GM06990 (cell line): ENCODE results near the gene CRACDL.

Experiments used
- DNase-seq: peaks from one replicate; pipeline ENCODE4 v3.0.0-alpha.2; 2011; ENCODE audit not compliant: insufficient read length; ENCODE audit errors: extremely low read depth
- H3K27me3 ChIP-seq: replicated peaks from 2 replicates; pipeline ENCODE4 v1.6.0; 2011; ENCODE audit warnings: low read length; ENCODE audit not compliant: control insufficient read depth, insufficient read depth
- H3K36me3 ChIP-seq: 2 replicates; pipeline ENCODE4 v1.5.1; 2011; ENCODE audit warnings: low read length; ENCODE audit not compliant: control insufficient read depth, insufficient read depth
- H3K4me3 ChIP-seq: replicated peaks from 2 replicates; pipeline ENCODE4 v1.5.1; 2011; ENCODE audit warnings: low read depth, mild to moderate bottlenecking, control low read depth, low read length
- TF ChIP-seq, protein P1 (sequence below): IDR thresholded peaks from 2 replicates; pipeline ENCODE4 v1.5.1; 2011; ENCODE audit warnings: low read length, control low read depth, mild to moderate bottlenecking, inconsistent platforms; ENCODE audit not compliant: insufficient read depth, poor library complexity, severe bottlenecking

Gene CRACDL

DNA sequence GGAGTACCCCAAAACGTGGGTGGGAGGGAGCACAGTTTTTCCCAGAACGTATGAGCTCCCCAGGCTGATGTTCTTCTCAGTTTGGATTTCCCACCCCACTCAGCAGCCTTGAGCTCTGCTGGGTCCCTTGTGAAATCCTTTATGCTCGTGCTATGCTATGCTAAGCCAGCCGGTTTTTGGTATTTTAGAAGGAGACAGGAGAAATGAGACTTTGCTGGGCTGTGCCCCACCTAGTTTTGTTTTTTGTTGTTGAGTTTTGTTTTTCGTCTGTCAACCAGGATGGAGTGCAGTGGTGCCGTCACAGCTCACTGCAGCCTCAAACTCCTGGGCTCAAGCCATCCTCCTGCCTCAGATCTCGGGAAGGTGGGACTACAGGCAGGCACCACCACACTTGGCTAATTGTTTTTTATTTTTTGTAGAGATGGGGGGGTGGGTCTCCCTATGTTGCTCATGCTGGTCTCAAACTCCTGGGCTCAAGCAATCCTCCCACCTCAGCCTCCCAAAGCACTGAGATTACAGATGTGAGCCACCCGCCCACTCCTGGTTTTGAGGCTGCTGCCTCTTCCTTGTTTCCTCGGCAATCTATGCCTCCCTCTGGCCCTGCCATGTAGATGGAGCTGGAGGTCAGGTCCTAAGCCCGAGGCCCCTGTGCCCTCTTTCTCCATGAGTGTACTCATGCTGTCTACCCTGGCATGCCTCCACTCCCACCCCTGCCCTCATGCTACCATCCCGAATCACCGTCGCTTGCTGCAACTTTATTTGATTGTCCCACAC, 187.5 kb downstream of the CRACDL start:
- DNase-seq: no peak
- Histone ChIP-seq H3K4me3 (peak overlapping the region; percentile 18), H3K36me3 (no peaks in the 10 kb centered on the region), H3K27me3 (no peaks in the 10 kb centered on the region)
- TF ChIP-seq, protein P1, sequence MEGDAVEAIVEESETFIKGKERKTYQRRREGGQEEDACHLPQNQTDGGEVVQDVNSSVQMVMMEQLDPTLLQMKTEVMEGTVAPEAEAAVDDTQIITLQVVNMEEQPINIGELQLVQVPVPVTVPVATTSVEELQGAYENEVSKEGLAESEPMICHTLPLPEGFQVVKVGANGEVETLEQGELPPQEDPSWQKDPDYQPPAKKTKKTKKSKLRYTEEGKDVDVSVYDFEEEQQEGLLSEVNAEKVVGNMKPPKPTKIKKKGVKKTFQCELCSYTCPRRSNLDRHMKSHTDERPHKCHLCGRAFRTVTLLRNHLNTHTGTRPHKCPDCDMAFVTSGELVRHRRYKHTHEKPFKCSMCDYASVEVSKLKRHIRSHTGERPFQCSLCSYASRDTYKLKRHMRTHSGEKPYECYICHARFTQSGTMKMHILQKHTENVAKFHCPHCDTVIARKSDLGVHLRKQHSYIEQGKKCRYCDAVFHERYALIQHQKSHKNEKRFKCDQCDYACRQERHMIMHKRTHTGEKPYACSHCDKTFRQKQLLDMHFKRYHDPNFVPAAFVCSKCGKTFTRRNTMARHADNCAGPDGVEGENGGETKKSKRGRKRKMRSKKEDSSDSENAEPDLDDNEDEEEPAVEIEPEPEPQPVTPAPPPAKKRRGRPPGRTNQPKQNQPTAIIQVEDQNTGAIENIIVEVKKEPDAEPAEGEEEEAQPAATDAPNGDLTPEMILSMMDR: no peak

DNA sequence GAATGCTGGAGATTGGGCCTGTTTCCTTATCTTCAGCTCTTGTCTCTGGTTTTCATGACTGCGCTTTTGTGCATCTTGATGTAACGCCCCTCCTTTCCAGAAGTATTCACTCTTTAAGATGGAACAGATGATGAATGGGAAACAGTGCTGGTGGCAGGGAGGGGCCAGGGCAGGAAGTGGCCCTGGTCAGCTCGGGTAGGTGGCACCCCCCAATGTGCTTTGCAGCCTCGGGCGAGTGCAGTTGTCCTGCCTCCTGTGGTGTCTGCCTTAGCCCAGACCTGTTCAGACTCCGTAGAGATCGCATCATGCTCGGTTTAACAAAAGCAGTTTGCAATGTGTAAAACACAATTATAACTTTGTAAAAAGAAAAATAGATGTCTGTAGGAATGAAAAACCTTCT, 188.1 kb downstream of the CRACDL start:
- Histone ChIP-seq H3K4me3 (no peak overlapping the region; the same call in 1 of the 2 replicates), H3K36me3 (no peaks in the 10 kb centered on the region), H3K27me3 (no peaks in the 10 kb centered on the region)
- TF ChIP-seq, protein P1: no peak
- DNase-seq: no peak

DNA sequence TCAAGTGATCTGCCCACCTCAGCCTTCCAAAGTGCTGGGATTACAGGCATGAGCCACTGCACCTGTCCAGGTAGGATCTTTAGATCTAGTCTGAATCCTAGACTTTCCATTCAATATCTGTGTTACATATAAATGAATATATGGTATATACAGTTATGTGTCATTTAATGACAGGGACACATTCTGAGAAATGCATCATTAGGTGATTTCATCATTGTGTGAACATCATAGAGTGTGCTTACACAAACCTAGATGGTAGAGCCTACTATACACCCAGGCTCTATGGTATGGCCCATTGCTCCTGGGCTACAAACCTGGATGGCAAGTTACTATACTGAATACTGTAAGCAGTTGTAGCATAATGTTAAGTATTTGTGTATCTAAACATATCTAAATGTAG, 189.6 kb downstream of the CRACDL start:
- H3K27me3 ChIP-seq: no peaks in the 10 kb centered on the region
- TF ChIP-seq, protein P1: no peak
- H3K36me3 ChIP-seq: no peaks in the 10 kb centered on the region
- DNase-seq: no peak
- no peak overlapping the region for H3K4me3 ChIP-seq

DNA sequence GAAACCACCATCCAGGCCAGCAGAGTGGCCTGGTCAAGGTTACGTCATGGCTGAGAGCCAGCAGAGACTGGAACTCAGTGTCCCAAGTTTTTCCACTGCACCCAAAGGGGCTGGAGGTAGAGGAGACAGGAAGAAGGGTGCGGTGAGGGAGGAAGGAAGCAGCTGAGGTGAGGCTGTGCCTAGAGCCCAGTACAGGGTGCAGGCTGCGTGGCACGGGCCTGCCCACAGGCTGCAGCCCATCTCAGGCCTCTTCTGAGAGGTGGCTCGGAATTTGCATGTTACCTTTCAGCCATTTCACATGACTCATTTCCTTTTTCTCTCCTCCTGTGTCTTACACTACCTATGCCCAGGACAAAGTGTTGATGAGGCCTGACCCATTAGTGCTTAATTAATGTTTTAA, 191.4 kb downstream of the CRACDL start:
- Histone ChIP-seq H3K36me3 (no peaks in the 10 kb centered on the region), H3K27me3 (no peaks in the 10 kb centered on the region), H3K4me3 (no peak overlapping the region)
- TF ChIP-seq, protein P1: no peak
- no peak for DNase-seq
